Measurements from ENCODE around the gene NID2.

Gene NID2

DNA sequence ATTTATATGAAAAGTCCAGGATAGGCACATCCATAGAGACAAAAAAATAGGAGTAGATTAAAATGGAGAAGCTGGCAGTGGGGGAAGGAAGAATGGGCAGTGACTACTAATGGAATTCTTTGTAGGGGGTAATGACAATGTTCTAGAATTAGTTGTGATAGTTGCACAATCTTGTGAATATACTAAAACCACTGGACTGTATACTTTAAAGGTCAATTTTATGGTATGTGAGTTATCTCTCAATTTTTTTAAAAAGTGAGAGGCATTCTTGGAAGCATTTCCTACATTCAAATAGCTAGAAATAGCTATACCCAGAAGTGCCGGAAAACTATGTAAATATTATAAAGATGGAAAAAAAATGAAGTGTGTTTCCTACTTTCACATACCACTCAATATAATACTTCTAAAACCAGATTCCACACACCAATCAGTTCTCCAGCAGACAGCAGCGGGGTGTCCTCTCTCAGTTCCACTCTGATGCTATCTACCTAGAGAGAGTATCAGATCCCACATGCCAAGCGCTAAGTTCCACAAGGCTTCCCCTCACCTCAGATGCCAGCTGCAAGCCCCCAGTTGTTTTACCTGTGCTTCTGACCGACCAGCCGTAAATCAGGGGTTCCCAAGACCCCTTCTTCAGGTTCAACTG, 41.7 kb upstream of the NID2 start:
- DNase-seq (ENCODE audit: low read depth), result peak; percentile 74
- TF ChIP-seq, protein P1, sequence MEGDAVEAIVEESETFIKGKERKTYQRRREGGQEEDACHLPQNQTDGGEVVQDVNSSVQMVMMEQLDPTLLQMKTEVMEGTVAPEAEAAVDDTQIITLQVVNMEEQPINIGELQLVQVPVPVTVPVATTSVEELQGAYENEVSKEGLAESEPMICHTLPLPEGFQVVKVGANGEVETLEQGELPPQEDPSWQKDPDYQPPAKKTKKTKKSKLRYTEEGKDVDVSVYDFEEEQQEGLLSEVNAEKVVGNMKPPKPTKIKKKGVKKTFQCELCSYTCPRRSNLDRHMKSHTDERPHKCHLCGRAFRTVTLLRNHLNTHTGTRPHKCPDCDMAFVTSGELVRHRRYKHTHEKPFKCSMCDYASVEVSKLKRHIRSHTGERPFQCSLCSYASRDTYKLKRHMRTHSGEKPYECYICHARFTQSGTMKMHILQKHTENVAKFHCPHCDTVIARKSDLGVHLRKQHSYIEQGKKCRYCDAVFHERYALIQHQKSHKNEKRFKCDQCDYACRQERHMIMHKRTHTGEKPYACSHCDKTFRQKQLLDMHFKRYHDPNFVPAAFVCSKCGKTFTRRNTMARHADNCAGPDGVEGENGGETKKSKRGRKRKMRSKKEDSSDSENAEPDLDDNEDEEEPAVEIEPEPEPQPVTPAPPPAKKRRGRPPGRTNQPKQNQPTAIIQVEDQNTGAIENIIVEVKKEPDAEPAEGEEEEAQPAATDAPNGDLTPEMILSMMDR (IDR thresholded peaks at IDR 0.05; ENCODE audit: low read length, missing control alignments), result no peak

DNA sequence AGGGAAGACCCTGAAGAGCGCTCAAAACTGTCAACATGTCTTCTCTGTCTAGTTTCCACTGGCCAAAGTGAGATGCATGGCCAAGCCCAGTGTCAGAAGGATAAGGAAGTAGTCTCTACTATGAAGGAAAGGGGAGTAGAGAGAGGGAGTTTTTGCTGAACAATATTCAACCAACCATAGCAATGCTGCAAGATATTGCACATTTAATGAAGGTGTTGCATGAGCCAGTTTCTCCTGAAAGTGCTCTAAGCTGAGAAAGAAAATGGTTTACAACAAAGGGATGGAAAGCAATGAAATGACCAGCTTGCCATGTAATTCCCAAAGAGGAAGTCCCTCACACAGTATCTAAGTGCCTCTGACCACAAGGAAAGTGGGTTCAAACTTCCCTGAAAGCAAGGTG, 40.0 kb upstream of the NID2 start:
- TF ChIP-seq, protein P1 (IDR thresholded peaks at IDR 0.05; ENCODE audit: low read length, missing control alignments), result no peak
- no peak overlapping the region for H3K4me3 ChIP-seq (replicated peaks; ENCODE audit: low read depth, low read length)
- no peak for DNase-seq (ENCODE audit: low read depth)

More for the DNA sequence above, 41.7 kb upstream of the NID2 start:
- H3K4me3 ChIP-seq (replicated peaks; ENCODE audit: low read depth, low read length), result no peak overlapping the region

DNA sequence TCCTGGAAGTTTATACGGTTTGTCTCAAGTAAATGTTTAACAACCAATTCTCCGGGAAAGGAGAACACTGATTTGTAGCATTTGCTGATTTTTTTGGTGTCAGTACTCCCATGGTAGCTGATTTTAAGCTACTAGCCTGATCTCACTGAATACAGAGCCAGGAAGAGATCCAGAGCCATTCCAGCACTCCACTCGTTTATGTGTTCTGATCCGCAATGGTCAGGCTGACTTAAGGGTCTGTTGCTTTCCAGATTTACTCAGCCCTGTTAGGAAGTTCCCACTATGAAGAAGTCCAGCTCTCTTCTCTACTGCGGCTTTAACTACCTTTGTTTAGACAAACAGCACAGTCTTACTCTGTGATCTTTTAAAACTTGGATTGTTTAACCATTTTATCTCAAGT, 38.0 kb upstream of the NID2 start:
- H3K4me3 ChIP-seq (replicated peaks; ENCODE audit: low read depth, low read length), result no peak overlapping the region
- DNase-seq (ENCODE audit: low read depth), result no peak
- TF ChIP-seq, protein P1 (IDR thresholded peaks at IDR 0.05; ENCODE audit: low read length, missing control alignments), result no peak

DNA sequence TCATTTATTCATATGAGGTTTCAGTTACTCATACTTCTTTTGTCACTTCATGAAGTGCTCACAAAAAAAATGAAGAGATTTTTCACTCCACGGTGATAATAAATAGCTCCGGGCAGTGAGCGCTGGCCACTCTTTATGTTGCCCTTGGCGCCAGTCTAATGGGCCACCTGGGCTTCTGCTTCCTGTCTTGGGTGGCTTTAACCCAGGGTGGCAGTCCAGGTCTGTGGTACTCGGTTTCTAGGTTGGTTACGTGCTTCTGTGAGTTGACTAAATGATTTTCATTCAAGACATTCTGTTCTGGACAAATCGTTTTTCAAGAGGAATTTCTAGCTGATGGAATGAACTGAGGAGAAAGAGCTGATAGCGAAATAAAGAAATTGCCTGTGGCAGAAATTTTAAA, 34.6 kb upstream of the NID2 start:
- TF ChIP-seq, protein P1 (IDR thresholded peaks at IDR 0.05; ENCODE audit: low read length, missing control alignments), result no peak
- H3K4me3 ChIP-seq (replicated peaks; ENCODE audit: low read depth, low read length), result no peak overlapping the region
- no peak for DNase-seq (ENCODE audit: low read depth)

DNA sequence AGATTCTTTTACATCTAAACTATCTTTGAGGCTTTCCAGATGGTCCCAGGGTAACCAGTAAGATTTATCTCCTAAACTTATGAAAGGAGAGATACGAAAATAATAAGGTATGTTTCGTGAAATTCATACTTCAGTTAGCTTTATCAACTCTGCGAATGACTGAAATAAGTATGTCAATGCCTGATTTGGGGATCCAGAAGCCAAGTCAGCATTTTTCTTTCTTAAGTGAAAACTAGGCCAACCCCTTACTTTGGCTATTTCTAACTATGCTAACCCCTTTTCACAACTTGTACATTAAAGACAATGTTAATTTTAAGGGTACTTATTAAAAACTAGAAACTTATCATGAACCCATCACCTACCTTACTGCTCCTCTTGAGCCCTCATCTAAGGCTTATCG, 26.9 kb upstream of the NID2 start:
- TF ChIP-seq, protein P1 (IDR thresholded peaks at IDR 0.05; ENCODE audit: low read length, missing control alignments), result no peak
- no peak overlapping the region for H3K4me3 ChIP-seq (replicated peaks; ENCODE audit: low read depth, low read length)
- no peak for DNase-seq (ENCODE audit: low read depth)

DNA sequence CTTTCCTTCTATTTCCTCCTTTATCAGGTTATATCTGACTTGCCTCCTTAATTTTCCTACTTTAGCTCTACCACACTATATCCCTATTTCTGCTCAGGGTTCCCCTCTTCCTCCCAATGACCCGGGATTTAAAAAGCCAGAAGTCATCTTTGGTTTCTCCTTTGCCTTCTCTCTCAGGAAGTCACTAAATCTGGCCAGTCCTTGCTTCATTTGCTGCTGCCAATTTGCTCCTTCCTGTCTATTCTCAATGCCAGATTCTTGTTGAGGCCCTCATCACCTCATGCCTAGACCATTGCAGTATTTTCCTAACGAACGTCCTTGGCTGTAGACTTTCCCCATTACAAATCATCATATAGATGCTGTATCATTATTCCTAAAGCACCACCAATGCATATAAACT, 26.5 kb upstream of the NID2 start:
- H3K4me3 ChIP-seq (replicated peaks; ENCODE audit: low read depth, low read length), result no peak overlapping the region
- TF ChIP-seq, protein P1 (IDR thresholded peaks at IDR 0.05; ENCODE audit: low read length, missing control alignments), result no peak

More for the DNA sequence above, 26.5 kb upstream of the NID2 start:
- DNase-seq (ENCODE audit: low read depth), result no peak

Data from fibroblast of pulmonary artery (primary cell).